GM18519 (cell line): ENCODE measurements around the gene SH3RF3.

Source experiments
- ATAC-seq: cut with Tn5 transposase; IDR thresholded peaks from one replicate; pipeline ENCODE4 v1.9.1; 2021; ENCODE audit warnings: mild to moderate bottlenecking, moderate library complexity; ENCODE audit not compliant: unreplicated experiment, low FRiP score

Gene SH3RF3

DNA sequence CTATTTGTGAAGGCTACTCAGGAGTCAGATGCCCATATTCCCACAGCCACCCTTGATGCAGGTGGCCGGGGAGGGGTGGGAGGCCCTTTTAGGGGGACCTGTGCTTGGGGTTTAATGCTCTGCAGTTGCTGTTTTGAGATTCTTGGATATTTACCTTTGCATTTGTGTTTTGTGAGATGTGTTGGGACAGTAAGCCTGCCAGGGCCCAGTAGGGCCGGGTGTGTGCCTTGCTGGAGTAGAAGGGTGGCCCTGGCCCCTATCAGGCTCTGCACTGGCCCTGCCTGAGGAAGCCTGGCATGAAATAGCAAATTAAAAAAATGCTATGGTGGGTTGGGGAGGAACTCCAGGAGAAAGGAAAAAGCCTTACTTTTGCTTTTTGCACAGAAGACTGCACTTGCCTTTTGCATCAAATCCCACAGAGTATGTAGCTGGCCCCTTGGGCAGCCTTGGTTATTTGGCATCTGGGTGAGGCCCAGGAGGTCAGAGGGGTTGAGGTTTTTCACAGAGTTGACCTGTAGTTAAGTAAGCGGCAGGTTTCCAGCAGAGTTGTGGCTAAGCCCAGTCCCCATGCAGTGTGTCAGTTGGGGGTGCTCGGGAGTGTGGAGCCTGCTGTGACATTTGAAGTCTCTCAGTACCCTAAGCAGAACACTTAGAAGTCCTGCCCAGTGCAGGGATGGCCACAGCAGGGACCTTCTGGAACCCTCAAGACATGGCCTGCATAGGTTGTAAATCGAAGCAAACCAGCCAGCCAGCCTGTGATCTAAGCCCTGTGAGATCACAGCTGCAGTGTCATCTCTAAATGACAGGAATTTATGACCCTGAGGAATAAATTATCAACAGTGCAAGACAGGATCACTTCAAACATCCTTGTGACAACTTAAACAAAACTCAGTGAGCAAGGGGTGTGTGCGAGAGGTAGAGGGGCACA, 68.8 kb downstream of the SH3RF3 start:
- ATAC-seq = no peak

DNA sequence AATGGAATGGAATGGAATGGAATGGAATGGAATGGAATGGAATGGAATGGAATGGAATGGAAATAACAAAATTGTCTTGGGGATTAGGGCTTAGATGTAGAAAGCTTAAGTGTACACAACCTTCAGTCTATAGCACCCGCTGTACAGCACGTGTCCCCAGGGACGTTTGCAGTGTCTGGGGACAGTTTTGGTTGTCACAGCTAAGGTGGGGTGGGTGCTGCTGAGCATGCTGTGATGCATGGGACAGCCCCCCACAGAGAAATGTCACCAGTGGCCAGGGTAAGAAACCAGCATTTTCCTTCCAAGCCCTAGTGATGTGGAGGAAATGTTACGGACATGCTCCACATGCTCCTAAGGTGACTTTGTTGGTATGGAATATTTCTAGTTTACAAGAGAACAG, 70.8 kb downstream of the SH3RF3 start:
- ATAC-seq = no peak

DNA sequence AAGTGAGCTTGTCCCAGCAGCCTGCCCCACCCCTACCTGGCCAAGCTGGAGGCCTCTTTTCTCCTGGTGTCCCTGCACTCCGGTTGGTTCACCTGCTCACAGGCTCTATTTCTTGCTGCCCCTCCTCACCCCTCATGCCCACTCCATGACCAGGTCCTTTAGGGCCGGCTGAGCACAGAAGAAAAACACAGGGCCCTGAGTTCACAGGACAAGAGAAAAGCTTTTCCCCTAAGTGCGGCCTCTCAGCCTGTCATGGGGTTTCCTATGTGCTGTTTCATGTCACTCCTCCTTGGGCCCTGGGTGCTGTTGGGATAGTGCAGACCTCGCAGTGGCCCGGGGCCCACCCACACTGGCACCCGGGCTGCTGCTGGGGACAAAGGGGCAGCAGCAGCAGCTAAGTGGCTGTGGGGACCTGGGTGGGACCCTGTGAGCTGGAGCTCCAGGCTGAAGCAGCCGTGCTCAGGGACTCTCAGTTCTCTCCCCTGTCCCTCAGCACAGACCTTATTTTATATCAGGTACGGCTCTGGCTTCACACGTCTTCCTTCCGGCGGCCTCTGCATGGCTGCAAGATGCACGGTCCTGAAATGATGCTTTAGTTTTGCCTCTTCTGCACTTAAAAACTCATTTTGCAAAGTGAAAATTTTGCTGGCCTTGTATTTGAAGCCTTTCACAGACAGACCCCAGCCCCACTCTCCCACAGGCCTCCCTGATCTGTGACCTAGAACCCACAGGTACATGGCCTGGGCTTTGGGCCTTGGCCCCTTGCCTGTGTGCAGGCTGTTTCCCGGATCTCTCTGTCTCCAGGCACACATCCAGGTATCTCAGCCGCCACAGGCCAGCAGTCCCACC, 71.8 kb downstream of the SH3RF3 start:
- ATAC-seq = no peak

DNA sequence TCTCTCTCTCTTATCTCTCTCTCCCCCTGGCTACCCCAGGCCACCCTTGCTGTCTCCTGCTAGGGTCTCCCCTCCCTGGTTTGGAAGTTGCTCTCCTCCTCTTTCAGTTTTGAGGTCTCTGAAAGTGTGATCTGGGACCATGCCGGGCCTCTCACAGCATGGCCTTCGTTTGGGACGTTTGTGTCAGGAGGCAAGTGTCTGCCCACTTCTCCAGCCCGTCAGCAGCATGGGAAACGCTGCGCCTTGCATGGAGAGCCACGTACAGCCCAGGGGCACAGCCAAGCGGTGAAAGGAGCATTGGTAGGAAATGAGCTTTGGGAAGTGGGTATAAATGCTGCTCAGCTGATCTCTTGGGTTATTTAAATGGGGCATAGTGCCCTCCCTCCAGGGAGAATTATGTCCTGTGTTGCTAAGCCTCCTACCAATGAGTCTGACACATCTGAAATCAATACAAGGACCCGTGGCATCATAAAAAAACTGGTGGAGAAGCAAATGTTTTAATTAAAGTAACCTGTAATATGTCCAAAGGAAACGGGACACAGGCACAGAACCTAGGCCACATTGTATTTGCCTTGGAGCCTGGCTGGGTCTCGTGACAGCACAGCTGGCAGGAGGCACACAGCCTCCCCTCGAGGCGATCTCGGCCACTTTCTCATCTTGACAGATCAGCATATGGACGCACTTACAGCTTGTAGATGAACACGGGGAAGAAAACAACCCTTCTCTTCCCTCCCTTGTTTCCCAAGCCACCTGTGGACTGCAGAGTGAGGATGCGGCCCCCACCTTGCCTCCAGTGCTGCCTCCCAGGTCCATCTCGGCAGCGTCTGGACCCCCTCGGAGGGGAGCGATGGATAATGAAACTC, 72.7 kb downstream of the SH3RF3 start:
- ATAC-seq = no peak

DNA sequence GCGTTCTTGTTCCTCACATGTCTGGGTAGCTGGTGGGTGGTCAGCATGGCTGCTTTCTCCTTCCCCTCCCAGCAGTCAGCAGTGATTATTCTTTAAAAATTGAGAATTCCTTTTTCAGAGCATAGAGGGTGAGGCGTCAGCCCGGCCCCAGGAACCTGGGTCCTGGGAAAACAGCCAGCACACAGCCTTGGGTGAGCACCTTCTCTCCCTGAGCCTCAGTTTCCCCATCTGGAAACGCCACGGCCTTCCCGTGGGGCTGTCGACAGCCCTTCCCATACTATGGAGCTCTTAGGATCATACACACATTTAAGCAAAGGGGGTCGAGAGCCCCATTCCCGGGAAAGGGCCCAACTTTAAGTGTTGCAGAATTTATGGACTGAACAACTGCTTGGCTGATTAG, 73.5 kb downstream of the SH3RF3 start:
- ATAC-seq = no peak

DNA sequence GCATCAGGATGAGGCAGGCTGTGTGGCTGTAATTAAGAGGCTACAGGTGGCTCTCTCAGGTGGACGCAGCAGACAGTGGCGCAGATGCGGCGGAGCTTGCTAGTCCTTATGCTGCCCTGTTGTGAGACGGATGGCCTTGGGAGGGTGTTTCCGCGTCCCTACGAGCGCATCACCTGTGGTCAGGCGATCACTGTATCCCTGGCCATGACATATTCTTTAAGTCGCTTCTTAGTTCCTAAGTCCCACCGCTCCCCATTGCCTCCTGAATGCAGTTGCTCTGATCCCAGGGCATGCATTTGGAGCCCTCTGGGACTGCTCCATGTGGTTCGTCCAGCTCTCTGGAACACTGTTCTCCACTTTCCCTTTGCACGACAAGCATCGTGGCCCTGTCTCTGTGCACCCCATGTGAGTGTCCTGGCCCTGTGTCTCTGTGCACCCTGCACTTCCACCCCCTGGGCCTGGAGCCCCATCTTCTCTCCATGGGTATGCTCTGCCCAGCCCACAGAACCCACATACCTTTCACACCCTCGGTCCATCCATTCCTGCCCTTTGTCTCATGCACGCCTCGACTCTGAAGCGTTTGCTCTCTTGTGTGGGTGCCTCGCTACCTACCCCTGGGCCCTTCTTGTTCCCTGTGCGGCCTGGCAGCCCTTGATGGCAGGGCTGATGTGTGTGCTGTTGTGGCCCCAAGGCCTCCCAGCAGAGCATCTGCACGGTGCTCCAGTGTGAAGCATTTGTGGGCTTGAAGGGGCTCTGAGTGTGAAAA, 74.4 kb downstream of the SH3RF3 start:
- ATAC-seq = no peak

DNA sequence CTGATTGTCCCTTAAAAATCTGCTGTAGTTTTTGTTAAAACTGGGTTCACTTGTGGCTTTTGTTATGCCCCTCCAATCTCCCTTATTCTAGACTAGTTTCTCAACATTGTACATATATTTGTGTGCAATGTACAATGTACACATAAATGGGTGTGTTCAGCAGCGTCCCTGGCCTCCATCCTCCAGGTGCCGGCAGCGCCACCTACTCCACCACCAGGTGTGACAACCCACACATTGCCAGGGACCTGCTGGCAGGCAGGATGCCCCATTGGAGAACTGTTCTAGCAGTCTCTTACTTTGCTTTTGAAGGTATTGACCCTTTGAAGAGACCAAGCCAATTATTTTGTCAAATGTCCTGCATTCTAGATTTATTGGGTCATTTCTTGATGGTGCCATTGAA, 75.4 kb downstream of the SH3RF3 start:
- ATAC-seq = no peak

DNA sequence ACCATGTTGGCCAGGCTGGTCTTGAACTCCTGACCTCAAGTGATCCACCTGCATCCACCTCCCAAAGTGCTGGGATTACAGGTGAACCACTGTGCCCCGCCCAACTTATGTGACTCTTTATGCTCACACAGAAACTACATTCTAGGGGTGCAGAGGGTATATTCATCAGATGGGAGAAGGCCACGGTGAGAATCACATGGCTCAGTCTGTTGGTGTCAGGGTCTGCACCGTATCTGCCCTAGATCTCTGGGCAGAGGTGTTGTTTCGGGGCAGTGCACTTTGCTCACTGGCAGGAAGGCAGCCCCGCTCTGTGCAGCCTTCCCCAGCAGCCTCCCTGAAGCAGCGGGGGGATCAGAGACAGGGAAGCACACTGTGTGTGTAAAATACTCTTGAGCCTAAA, 76.4 kb downstream of the SH3RF3 start:
- no peak for ATAC-seq

DNA sequence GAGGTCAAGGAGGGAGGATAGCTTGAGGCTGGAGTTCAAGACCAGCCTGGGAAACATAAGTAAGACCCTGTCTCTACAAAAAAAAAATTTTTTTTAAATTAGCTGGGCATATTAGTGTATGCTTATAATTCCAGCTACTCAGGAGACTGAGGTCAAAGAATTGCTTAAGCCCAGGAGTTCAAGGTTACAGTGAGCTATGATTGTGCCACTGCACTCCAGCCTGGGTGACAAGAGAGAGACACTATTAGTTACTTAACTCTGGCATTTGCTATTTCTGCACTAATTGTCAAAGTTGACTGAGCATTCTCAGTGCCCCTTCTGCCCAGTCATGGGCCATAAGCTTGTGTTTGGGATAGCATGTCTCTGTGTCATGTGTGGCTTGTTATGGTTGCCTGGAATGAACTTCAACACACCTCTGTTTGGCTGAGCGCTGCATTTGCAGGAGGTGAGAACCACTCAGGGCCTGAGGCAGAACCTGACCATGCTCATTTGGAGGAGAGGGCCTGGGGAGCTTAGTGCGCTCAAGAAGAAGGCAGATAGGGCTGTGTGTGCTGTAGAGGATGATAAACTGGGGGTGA, 77.7 kb downstream of the SH3RF3 start:
- ATAC-seq = no peak

DNA sequence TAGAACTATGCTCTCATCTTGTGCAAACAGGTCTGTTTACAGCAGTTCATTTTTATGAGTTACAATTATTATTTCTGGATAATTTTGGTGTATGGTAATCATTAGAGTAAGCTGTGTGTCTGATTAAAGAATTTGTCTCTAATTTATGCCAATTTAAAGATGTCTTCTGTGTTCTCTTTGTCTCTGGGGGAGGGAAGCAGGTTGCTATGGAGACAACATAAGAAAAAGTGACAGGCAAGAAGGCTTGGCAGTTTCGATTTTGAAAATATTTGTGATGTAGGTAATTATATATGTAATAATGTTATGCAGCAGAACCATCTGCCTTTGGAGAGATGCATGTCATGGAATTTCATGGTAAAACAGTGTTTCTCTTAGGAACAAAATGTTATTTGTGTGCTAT, 78.2 kb downstream of the SH3RF3 start:
- no peak for ATAC-seq

DNA sequence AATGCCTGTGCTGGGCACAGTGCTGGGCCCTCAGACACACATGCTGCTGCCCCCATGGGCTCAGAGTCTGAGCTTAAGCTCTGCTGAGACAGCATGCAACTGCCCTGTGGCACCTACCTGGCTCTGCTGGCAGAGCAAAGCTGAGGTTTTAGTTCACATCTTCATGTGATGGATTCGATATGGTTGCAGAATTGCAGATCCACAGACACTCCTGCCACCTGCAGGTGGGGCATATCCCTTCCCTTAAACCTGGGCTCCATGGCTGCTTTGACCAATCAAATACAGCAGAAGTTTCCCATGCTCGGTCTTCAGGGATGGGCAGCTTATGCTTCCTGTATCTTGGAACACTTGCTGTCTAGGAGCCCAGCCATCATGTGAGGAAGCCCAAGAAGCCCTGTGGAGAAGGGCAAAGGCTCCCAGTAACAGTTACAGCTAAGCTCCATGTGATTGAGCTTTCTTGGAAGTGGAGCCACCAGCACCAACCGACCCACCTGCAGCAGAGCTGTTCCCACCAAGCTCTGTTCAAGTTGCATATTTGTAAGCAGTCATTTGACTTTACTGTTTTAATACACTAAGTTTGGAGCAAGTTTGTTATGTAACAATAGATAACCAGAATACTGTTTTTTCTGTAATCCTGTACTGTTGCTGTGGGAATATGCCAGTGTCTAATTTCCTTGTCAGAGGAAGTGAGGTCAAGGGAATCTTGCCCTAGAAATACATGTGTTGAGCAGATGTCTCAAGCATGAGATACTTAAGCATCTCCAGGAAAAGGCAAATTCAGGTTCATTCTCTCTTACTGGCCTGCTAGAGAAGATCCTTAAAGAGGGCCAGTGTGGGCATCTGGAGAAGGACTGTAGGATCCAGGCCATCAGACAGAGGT, 79.3 kb downstream of the SH3RF3 start:
- no peak for ATAC-seq

DNA sequence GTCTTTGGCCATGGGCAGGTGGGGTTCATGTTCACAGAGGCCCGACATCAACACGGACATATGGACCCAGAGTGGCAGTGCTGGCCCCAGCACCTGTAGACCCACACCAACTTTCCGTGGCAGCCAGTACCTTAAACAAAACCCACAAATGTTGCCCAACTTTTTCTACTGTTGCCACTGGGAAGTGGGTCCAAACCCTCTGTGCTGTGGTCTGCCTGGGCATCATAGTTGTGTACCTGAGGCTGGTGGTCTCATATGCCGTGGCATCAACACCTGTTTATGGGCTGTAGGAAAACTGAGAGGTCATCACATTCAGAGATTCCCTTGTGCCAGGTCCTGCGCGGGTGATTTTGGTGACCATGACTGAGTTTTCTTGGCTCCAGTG, 79.9 kb downstream of the SH3RF3 start:
- ATAC-seq = no peak

DNA sequence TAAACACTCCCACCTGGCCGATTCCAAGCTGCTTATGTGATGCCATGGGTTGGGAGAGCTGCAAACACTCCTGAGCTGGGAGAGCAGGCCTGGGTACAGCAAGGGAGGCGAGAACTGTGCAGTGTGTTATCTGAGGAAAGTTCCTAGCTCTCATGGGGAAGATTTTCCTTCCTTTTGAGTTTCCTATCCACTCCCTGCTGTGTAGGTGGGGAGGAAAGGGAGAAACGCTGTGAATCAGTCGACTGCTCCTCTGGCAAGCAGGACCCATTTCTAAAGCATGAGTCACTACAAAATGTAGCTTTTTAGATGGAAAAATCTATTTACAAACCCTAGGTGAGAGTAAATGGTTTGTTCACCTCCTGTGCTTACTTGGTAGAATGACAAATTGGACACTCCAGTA, 80.4 kb downstream of the SH3RF3 start:
- no peak for ATAC-seq

DNA sequence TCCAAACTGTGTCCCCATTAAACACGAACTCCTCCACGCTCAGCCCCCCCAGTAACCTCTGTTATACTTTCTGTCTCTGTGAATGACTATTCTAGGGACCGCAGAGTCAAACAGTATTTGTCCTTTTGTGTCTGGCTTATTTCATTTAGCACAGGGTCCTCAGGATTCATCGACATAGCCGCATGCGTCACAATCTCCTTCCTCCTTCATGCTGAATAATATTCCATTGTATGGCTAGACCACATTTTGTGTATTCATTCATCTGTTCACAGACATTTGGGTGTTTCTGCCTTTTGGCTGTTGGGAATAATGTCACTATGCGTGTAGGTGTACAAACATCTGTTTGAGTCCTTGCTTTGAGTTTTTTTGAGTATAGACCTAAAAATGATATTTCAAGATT, 80.9 kb downstream of the SH3RF3 start:
- ATAC-seq = no peak

DNA sequence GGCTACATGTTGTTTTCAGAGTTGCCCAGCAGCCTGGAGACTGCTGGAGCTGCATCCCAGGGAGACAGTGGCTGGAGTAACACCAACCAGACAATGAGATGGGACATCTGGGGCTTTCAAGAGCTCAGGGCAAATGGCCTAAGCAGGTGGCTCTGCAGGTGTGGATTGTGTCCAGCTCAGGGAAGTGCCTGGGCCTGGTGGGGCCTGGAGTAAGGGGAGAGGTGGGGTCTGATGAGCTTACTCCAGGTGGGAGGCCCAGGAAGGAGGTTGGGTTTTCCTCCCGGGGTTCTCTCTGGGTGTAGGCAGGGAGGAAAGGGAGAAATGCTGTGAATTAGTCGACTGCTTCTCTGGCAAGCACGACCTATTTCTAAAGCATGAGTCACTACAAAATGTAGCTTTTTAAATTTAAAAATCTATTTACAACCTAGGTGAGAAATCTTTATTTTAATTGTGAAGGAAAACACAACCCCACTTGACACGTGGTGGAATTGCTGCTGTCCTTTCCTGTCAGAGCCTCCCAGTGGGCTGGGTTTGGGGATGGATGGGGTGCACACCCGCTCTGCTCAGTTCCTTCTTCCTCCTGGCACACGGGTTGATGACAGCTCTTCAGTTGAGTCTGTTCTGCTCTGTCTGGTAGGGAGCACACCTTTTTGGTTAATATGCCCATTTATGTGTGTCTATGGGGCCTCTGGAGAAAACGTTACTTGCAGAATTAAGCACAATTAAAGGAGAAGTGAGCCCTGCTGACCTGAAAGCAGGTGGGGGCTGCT, 81.6 kb downstream of the SH3RF3 start:
- ATAC-seq = no peak

DNA sequence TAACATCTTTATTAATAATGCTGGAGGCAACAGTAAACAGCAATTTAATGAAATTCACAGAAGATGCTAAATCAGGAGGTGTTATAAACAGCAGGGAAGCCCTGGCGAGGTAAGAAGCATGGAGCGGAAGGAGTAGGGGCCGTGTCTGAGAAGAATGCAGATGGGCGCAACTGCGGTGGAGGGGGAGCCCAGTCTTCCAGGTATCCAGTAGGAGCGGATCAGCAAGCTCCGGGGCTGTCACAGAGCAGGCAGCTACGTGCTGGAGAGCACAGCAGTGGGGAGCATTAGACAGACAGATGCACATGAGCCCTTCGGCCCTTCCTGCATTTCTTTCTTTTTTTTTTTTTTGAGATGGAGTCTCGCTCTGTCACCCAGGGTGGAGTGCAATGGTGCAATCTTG, 82.3 kb downstream of the SH3RF3 start:
- ATAC-seq = no peak

DNA sequence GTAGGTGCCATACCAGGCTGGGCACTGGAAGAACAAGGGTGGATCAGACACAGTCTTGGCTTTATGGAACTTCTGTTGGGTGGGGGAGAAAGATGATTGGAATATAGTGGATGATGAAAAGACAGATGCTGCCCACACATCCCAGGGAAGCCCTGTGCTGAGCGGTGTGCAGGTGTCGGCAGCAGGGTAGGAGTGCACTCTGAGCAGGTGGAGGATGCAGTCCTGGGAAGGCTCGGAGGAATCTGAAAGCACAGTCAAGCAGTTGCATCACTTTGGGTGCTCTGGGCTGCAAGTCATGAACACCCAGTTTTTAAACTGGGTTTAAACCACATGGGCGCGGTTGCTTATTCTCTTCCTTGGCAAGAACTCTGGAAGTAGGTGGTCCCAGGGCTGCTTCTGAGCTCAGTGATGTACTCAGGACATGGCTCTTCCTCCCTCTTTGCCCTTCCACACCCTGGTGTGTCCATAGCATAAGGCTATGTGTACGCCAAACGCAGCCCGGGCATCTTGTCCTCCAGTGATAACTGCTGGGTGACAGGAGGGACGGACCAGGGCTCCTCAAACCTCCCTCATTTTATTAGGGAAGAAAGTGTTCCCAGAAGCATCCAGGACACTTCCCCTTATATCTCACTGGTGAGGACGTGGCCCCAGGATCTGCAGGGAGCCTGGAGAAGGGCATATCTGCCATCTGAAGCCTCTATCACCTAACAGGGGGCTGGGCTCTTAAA, 84.0 kb downstream of the SH3RF3 start:
- no peak for ATAC-seq
